Measurements from ENCODE around the gene LRRC47.

DNA sequence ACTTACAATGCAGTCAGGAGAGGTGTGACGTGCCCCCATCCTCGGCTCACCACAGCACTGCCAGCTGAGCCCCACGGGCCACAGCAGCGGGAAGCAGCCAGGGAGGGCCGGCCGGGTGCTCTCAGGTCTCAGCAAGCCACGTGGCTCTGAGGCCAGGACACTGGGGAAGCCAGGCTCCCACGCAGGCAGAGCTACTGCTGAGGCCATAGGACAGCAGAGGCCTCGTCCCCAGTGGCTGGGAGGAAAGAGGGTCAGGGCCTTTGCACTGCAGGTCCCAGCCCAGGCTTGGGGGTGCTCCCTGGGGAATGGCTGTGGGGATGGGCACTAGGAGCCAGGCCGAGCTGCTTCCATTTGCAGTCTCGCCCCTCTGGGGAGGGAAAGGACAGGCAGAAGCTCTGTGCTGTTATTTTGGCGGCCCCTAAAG, 5.8 kb downstream of the LRRC47 start:
- TF ChIP-seq, protein P1, sequence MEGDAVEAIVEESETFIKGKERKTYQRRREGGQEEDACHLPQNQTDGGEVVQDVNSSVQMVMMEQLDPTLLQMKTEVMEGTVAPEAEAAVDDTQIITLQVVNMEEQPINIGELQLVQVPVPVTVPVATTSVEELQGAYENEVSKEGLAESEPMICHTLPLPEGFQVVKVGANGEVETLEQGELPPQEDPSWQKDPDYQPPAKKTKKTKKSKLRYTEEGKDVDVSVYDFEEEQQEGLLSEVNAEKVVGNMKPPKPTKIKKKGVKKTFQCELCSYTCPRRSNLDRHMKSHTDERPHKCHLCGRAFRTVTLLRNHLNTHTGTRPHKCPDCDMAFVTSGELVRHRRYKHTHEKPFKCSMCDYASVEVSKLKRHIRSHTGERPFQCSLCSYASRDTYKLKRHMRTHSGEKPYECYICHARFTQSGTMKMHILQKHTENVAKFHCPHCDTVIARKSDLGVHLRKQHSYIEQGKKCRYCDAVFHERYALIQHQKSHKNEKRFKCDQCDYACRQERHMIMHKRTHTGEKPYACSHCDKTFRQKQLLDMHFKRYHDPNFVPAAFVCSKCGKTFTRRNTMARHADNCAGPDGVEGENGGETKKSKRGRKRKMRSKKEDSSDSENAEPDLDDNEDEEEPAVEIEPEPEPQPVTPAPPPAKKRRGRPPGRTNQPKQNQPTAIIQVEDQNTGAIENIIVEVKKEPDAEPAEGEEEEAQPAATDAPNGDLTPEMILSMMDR (IDR thresholded peaks at IDR 0.05; ENCODE audit: low read length), result no peak
- TF ChIP-seq EZH2 (IDR thresholded peaks at IDR 0.05; ENCODE audit: borderline replicate concordance, low read length), result no peak

All from OCI-LY1 (cell line).